Activated gamma-delta T cell treated with Interleukin-2 at 50 U/mL for 16 hours (primary cell): ENCODE results near the gene ARHGAP32.
A peak's percentile ranks its signal among the peaks of the same experiment; 100 is the strongest.
"Not testable (repeated sequence)": the region's sequence is repeated elsewhere in the genome, so short reads cannot be mapped to it uniquely, and the experiment has no call there.

Source experiments
- DNase-seq: peaks from one replicate; pipeline ENCODE4 v3.0.0-alpha.2; 2020

ARHGAP32 gene

GRCh38 chr11:129195682-129196081 is 3.6 kb upstream of the ARHGAP32 start:
- no peak for DNase-seq

DNA sequence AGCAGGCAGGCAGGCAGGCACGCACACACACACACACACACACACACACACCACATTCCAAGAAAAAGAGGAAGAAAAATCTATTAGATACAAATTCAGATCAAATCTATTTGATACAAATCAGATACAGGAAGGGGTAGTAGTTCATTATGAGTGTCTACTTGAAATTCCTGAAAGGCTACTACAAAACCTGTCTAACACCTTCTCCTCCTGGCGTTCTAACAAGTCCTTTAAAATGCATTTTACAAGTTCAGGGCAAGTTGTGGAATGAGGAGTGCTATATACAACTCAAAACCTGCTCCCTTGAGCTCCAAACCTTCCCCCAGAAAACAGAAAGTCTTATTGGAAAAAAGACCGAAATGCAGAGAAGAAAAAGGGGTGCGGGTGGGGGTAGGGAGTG is 476 bp downstream of the ARHGAP32 start:
- DNase-seq = no peak

GRCh38 chr11:129190087-129190486 is 2.0 kb downstream of the ARHGAP32 start:
- no peak for DNase-seq

DNA sequence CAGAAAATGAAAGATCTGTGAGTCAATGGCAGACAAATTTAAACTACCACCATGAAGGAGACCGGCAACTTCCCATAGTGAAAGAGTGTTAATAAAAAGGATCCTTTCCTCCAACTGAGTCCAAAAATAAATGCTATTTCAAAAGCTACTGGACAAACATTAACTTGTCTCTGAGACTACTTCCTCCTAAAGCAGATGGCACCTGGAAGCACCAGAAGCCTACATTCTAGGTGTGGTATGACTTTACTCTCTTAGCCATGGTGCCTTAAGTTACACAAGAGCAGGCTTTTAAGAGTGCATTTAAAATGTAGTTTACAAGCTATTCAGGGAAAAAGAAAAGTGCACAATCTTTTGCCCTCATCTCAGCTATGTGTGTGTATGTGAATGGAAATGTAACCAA is 2.5 kb downstream of the ARHGAP32 start:
- DNase-seq = no peak

- DNase-seq = not testable (repeated sequence)
These were observed 7.0 kb downstream of the ARHGAP32 start for GRCh38 chr11:129185082-129185481.

DNA sequence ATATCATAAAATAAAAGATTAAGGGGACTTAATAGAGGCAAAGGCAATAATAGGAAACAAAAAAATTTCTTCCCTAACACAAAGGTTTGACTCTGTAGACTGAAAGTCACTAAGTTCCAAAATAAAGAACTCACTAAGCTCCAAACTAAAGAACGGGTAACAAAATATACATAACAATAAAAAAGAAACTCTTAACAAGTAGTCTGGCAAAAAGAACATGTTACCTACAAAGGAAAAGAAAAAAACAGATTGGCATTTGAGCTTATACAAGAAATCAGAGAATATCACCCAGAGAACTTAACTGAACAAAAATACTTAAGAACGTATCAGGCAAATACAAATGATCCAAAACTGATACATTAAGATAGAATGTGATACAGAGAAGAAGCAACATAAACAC is 7.5 kb downstream of the ARHGAP32 start:
- no peak for DNase-seq

- no peak for DNase-seq
These were observed 24.8 kb downstream of the ARHGAP32 start for GRCh38 chr11:129167315-129167714.

DNA sequence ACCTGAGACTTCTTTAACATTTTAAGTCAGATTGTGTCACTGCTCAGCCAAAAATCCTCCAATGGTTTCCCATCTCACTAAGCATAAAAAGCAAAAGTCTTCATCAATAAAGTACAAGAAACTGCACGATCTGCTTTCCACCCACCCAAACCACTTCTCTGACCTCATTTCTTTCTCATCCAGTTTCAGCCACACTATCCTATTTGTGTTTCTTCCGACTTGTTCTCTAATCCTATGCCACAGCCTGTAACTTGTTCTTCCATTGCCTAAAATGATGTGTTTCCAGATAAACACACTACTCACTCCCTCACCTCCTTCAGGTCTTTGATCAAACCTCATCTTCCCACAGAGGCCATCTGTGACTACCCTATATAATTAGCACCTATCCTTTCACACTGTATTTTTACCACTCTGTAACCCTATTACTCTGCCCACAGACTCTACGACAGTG is 28.4 kb downstream of the ARHGAP32 start:
- DNase-seq = no peak

- DNase-seq = not testable (repeated sequence)
These were observed 35.0 kb downstream of the ARHGAP32 start for GRCh38 chr11:129157080-129157479.

DNA sequence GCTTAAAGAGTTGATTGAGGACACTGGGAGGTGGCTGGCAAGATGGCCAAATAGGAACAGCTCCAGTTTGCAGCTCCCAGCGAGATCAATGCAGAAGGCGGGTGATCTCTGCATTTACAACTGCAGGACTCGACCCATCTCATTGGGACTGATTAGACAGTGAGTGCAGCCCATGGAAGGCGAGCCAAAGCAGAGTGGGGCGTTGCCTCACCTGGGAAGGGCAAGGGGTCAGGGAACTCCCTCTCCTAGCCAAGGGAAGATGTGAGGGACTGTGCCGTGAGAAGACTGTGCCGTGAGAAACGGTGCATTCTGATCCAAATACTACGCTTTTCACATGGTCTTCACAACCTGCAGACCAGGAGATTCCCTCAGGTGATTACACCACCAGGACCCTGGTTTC is 36.4 kb downstream of the ARHGAP32 start:
- DNase-seq = no peak

- DNase-seq = no peak
These were observed 43.6 kb downstream of the ARHGAP32 start for GRCh38 chr11:129148487-129148886.

- no peak for DNase-seq
These were observed 45.9 kb downstream of the ARHGAP32 start for GRCh38 chr11:129146191-129146590.

- DNase-seq = no peak
These were observed 46.8 kb downstream of the ARHGAP32 start for GRCh38 chr11:129145276-129145675.

GRCh38 chr11:129144256-129144655 is 47.9 kb downstream of the ARHGAP32 start:
- DNase-seq = no peak

- DNase-seq = no peak
These were observed 48.8 kb downstream of the ARHGAP32 start for GRCh38 chr11:129143335-129143734.

DNA sequence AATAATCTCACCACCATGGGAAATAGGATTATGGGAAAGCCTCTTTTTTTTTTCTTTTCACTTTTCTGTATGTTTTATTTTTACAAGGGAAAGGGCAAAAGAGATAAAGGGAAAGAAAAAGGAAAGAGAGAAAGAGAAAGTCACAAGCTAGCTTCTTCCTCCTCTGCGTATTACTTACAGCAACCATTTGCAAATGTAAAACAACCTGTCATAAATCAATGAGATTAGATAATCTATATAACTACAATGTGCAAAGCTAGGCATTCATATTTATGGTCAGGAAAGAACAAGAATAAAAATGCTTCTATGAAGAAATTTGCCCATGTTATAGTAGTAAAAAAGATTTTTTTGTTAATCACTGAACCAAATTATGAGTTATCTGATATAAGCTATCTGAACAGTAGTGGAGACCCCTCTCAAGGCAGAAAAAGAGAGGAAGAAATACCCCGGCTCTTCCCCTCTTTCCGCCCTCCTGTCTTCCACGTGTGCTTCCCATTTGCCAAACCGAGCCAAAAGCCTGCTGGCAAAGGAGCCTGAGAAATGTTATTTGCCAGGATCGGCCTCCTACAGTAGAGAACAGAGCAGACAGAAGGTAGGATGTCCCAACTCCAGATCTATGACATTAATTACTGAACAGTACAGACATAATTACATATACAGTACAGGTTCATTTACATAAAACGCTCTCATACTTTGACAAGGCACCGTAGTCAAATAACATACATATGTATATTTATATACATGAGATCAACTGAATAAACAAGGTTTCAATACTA is 50.2 kb downstream of the ARHGAP32 start:
- no peak for DNase-seq

DNA sequence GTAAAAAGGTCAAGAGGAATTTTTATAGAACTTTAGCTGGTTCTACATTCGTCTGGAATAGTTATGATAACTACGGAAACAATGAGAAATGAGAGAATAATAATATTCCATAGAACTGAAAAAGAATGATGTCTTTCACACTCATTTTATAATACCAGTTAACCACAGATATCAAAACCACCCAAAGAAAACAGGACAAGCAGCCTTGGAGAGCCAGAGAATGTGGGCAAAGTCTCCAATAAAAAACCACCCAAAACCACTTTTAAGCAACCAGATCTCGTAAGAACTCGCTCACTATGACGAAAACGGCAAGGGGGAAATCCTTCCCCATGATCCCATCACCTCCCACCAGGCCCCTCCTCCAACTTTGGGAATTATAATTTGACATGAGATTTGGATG is 60.8 kb downstream of the ARHGAP32 start:
- DNase-seq = no peak

GRCh38 chr11:129128881-129129620 is 63.1 kb downstream of the ARHGAP32 start:
- DNase-seq = not testable (repeated sequence)

DNA sequence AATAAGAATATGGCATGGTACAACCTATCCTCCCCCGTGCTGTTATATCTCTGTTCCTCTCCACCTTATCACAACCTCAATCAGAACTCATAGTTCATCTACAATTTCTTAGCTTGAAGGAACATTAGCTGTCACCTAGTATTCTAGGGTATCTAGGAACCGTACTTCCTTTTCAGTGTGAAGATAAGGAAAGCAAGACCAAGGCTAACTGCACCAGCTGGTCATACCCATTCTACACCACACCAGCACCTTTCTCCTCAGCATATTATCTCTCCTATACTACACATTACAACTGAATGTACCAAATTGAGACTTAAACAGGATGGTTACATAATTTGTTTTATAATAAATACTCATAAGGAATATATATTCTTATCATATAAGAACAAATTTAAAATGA is 73.1 kb downstream of the ARHGAP32 start:
- no peak for DNase-seq

- peak; percentile 47 for DNase-seq
These were observed 74.4 kb downstream of the ARHGAP32 start for GRCh38 chr11:129117595-129118350.

GRCh38 chr11:129115652-129116586 is 76.2 kb downstream of the ARHGAP32 start:
- no peak for DNase-seq

GRCh38 chr11:129109701-129110100 is 82.4 kb downstream of the ARHGAP32 start:
- DNase-seq = no peak
